ENCODE results near the gene SLC17A7. TPM values are rescaled to one million over a fixed set of nuclear protein-coding genes. Genes with fewer than 3 reads are reported as not detected.

The SLC17A7 gene
- total and polyA plus RNA-seq, 2 of the 13 experiments (the other 11 are each of a cell fraction or from before 2014, with no cell fraction given), result 0.32 TPM; not detected in 1

GRCh38 chr19:49489601-49490167, 48.4 kb upstream of the SLC17A7 start (continued):
- no peak for TF ChIP-seq ZNF776 (CRISPR knock-in tag; IDR thresholded peaks at IDR 0.05)
- no peak for TF ChIP-seq NKX3-1 (CRISPR knock-in tag; IDR thresholded peaks at IDR 0.05)
- no peak for TF ChIP-seq AKNA (CRISPR knock-in tag; IDR thresholded peaks at IDR 0.05; ENCODE audit: borderline replicate concordance)
- TF ChIP-seq RFXANK (CRISPR knock-in tag; IDR thresholded peaks at IDR 0.05), result no peak
- 0 out of 2 replicates have a peak, but pooled peaks have one; percentile 54 for TF ChIP-seq ZNF543 (CRISPR knock-in tag; IDR thresholded peaks at IDR 0.05)
- no peak for TF ChIP-seq ZFP36L1 (CRISPR knock-in tag; IDR thresholded peaks at IDR 0.05)
- peak; percentile 55 for TF ChIP-seq SOX5 (CRISPR knock-in tag; IDR thresholded peaks at IDR 0.05; ENCODE audit: borderline replicate concordance)
- TF ChIP-seq SMAD1 (CRISPR knock-in tag; IDR thresholded peaks at IDR 0.05; ENCODE audit: borderline replicate concordance, low read depth), result no peak
- TF ChIP-seq SIN3A (IDR thresholded peaks at IDR 0.05; ENCODE audit: borderline replicate concordance, low read depth, low read length), result no peak
- peak; percentile 31; the same call in 1 of the 2 replicates for TF ChIP-seq SP4 (CRISPR knock-in tag; IDR thresholded peaks at IDR 0.05)
- TF ChIP-seq GABPA (IDR thresholded peaks at IDR 0.05; ENCODE audit: low read depth, low read length), result no peak
- TF ChIP-seq GABPA (CRISPR knock-in tag; IDR thresholded peaks at IDR 0.05; ENCODE audit: low read depth), result no peak
- TF ChIP-seq RFX3 (CRISPR knock-in tag; IDR thresholded peaks at IDR 0.05), result no peak
- TF ChIP-seq ZNF274 (CRISPR knock-in tag; IDR thresholded peaks at IDR 0.05), result no peak
